Cardiac muscle cell (in vitro differentiated cells and primary cell): ENCODE measurements around the gene ADORA2B. TPM values are rescaled to one million over a fixed set of nuclear protein-coding genes. Genes with fewer than 3 reads are reported as not detected.
"Not testable (repeated sequence)": the region's sequence is repeated elsewhere in the genome, so short reads cannot be mapped to it uniquely, and the experiment has no call there.

Experiments used
- DNase-seq, 2 donors: peaks; one replicate each; pipeline versions ENCODE4 v3.0.0 to v3.0.0-alpha.2; 2010 to 2017; ENCODE audit warnings: low read depth in 1 of 2, low spot score in 1 of 2
- H3K27ac ChIP-seq: fragments of 200-600 bp; sonication (generic); 2 replicates; pipeline ENCODE4 v1.5.1; 2016
- H3K27me3 ChIP-seq: fragments of 200-600 bp; sonication (generic); 2 replicates; pipeline ENCODE4 v1.6.0; 2016; ENCODE audit warnings: control low read depth
- H3K36me3 ChIP-seq: fragments of 200-600 bp; sonication (generic); 2 replicates; pipeline ENCODE4 v1.5.1; 2016; ENCODE audit warnings: control low read depth
- H3K4me1 ChIP-seq: fragments of 200-600 bp; sonication (generic); 2 replicates; pipeline ENCODE4 v1.8.1; 2017; ENCODE audit warnings: low read depth, mild to moderate bottlenecking, mixed run types
- H3K4me3 ChIP-seq: fragments of 200-600 bp; sonication (generic); 2 replicates; pipeline ENCODE4 v1.5.1; 2016; ENCODE audit warnings: mild to moderate bottlenecking
- H3K9me3 ChIP-seq: fragments of 200-600 bp; sonication (generic); 2 replicates; pipeline ENCODE4 v1.5.1; 2017; ENCODE audit warnings: low read depth, mild to moderate bottlenecking, control low read depth
- CTCF ChIP-seq: IDR thresholded peaks from 2 replicates; pipeline ENCODE4 v1.5.1; 2012; ENCODE audit warnings: low read depth, mild to moderate bottlenecking, low read length
- polyA plus RNA-seq: library from polyadenylated mRNA; unstranded; fragments of >200 nt; fragmentation: Nextera tagmentation; extraction: Ambion mirVana; gene quantifications from 2 replicates; pipeline ENCODE4 v1.2.1, GENCODE V29; 2016
- total RNA-seq: library from RNA; depleted of rRNA; stranded (reverse); fragments of >200 nt; gene quantifications from 2 replicates; pipeline ENCODE4 v1.2.3, GENCODE V29; 2016

The ADORA2B gene
- total and polyA plus RNA-seq, 2 experiments from 2014 or later = 10.5 to 11.6 TPM

- no peak for TF ChIP-seq CTCF
- peaks cover 22% of the 10 kb centered on the region for H3K36me3 ChIP-seq
- no peak overlapping the region for H3K4me3 ChIP-seq
- H3K4me1 ChIP-seq = peaks cover 4% of the 10 kb centered on the region
- DNase-seq = no peak
- H3K9me3 ChIP-seq = no peaks in the 10 kb centered on the region
- H3K27ac ChIP-seq = no peak overlapping the region
- H3K27me3 ChIP-seq = no peaks in the 10 kb centered on the region
Measured at GRCh38 chr17:15977894-15978293, 33.0 kb downstream of the ADORA2B start.

GRCh38 chr17:15978606-15979005 is 33.7 kb downstream of the ADORA2B start:
- H3K27me3 ChIP-seq = no peaks in the 10 kb centered on the region
- no peaks in the 10 kb centered on the region for H3K9me3 ChIP-seq
- peaks cover 4% of the 10 kb centered on the region for H3K4me1 ChIP-seq
- H3K4me3 ChIP-seq = no peak overlapping the region
- DNase-seq = no peak
- H3K36me3 ChIP-seq = peaks cover 23% of the 10 kb centered on the region
- no peak overlapping the region for H3K27ac ChIP-seq
- no peak for TF ChIP-seq CTCF

GRCh38 chr17:15979013-15979412 is 34.1 kb downstream of the ADORA2B start:
- H3K27ac ChIP-seq, H3K9me3 ChIP-seq, H3K27me3 ChIP-seq, H3K4me1 ChIP-seq, DNase-seq, H3K4me3 ChIP-seq: not testable (repeated sequence)
- H3K36me3 ChIP-seq = peaks cover 23% of the 10 kb centered on the region

GRCh38 chr17:15981208-15981607 is 36.3 kb downstream of the ADORA2B start:
- no peak for DNase-seq
- Histone ChIP-seq H3K36me3 (peaks cover 36% of the 10 kb centered on the region), H3K9me3 (no peaks in the 10 kb centered on the region), H3K4me3 (no peak overlapping the region), H3K27me3 (no peaks in the 10 kb centered on the region), H3K4me1 (peaks cover 4% of the 10 kb centered on the region), H3K27ac (no peak overlapping the region)
- TF ChIP-seq CTCF = no peak

- peak in 1 of 2 donors; percentile 67 for DNase-seq
- peak overlapping the region; percentile 43 for H3K27ac ChIP-seq
Measured at GRCh38 chr17:15981646-15982580, 37.0 kb downstream of the ADORA2B start.

More at GRCh38 chr17:15981646-15982580, 37.0 kb downstream of the ADORA2B start:
- Histone ChIP-seq H3K36me3 (peaks cover 43% of the 10 kb centered on the region), H3K27me3 (no peaks in the 10 kb centered on the region), H3K9me3 (no peaks in the 10 kb centered on the region), H3K4me3 (no peak overlapping the region), H3K4me1 (peaks cover 4% of the 10 kb centered on the region)
- no peak for TF ChIP-seq CTCF
